Adrenal gland (tissue), 5 donors: ENCODE measurements around the gene IL3RA.

Source experiments
- CTCF ChIP-seq, 6 experiments: fragments of 450-650 bp in 4 of 6; fragments of 200-600 bp in 2 of 6; sonication (generic) in 1 of 6; IDR thresholded peaks; 1 replicate in 5 of 6; 2 replicates in 1 of 6; pipeline versions ENCODE4 v1.5.1 to v1.8.0; 2016 to 2021; ENCODE audit warnings: antibody characterized with exemption in 6 of 6, mild to moderate bottlenecking in 2 of 6, moderate library complexity in 1 of 6
- POLR2A ChIP-seq, 2 donors: fragments of 450-650 bp; IDR thresholded peaks; one replicate each; pipeline ENCODE4 v1.6.1; 2017; ENCODE audit warnings: antibody characterized with exemption in 2 of 2, mild to moderate bottlenecking in 2 of 2, moderate library complexity in 1 of 2
- donor health status: DM: no; HTN: no; CAD: no.

DNA sequence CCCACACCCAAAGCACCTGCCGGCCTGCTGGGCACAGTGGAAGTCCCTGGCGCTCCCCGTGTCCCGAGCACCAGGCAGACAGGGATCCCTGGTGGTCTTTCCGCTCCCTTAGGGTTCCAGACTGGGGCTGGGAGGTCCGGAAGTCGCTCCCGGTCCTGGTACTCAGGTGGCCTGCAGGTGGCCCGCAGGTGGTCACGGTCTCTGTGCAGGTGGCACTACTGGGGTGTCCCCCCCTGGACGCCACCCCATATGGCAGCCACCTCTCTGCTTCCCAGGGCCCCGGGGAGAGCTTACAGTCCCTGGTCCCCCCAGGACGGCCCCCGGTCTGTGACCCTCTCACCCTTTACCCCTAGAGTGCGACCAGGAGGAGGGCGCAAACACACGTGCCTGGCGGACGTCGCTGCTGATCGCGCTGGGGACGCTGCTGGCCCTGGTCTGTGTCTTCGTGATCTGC lies 41.7 kb downstream of the IL3RA start:
- no peak for TF ChIP-seq CTCF (IDR thresholded peaks at IDR 0.05)
- TF ChIP-seq POLR2A (IDR thresholded peaks at IDR 0.05), result no peak
